Colon (tissue), 2 donors: ENCODE data around the gene ERAP2.
A peak's percentile ranks its signal among the peaks of the same experiment; 100 is the strongest.
"Not testable (repeated sequence)": the region's sequence is repeated elsewhere in the genome, so short reads cannot be mapped to it uniquely, and the experiment has no call there.

ENCODE experiments used
- FAIRE-seq: peaks from 2 replicates; lab custom pipeline; 2012; peaks lifted over from hg19 to GRCh38; lab: Jason Lieb, UNC
- donor health status: control.
- donor health status: control.

The ERAP2 gene

GRCh38 chr5:96876292-96876850 is at the start of gene ERAP2:
Gene ERAP2, plus strand, starts transcription at chr5:96876500. Its CDS starts 3,186 bp downstream, at chr5:96879686.
- no peak for FAIRE-seq

GRCh38 chr5:96829297-96829696 is 47.0 kb upstream of the ERAP2 start:
- no peak for FAIRE-seq

GRCh38 chr5:96834016-96834415 is 42.3 kb upstream of the ERAP2 start:
- no peak for FAIRE-seq

GRCh38 chr5:96835791-96836191 is 40.5 kb upstream of the ERAP2 start:
- no peak for FAIRE-seq

GRCh38 chr5:96836817-96837216 is 39.5 kb upstream of the ERAP2 start:
- peak; percentile 41 for FAIRE-seq

- no peak for FAIRE-seq
Observed at GRCh38 chr5:96837303-96837702, 39.0 kb upstream of the ERAP2 start.

GRCh38 chr5:96838201-96839070 is 37.9 kb upstream of the ERAP2 start:
- peak; percentile 91 for FAIRE-seq

- FAIRE-seq = no peak
Observed at GRCh38 chr5:96839071-96839592, 37.2 kb upstream of the ERAP2 start.

GRCh38 chr5:96841931-96842330 is 34.4 kb upstream of the ERAP2 start:
- not testable (repeated sequence) for FAIRE-seq

GRCh38 chr5:96843140-96843539 is 33.2 kb upstream of the ERAP2 start:
- no peak for FAIRE-seq

- FAIRE-seq = no peak
Observed at GRCh38 chr5:96844481-96844990, 31.8 kb upstream of the ERAP2 start.

- FAIRE-seq = no peak
Observed at GRCh38 chr5:96851312-96852062, 24.8 kb upstream of the ERAP2 start.

- FAIRE-seq = no peak
Observed at GRCh38 chr5:96852759-96853158, 23.5 kb upstream of the ERAP2 start.

- FAIRE-seq = no peak
Observed at GRCh38 chr5:96854067-96854466, 22.2 kb upstream of the ERAP2 start.

GRCh38 chr5:96855031-96855872 is 21.0 kb upstream of the ERAP2 start:
- peak; percentile 79 for FAIRE-seq

- no peak for FAIRE-seq
Observed at GRCh38 chr5:96856371-96856770, 19.9 kb upstream of the ERAP2 start.

GRCh38 chr5:96857454-96857853 is 18.8 kb upstream of the ERAP2 start:
- no peak for FAIRE-seq

GRCh38 chr5:96857924-96858323 is 18.4 kb upstream of the ERAP2 start:
- no peak for FAIRE-seq

- FAIRE-seq = no peak
Observed at GRCh38 chr5:96859375-96859774, 16.9 kb upstream of the ERAP2 start.

- no peak for FAIRE-seq
Observed at GRCh38 chr5:96861076-96861475, 15.2 kb upstream of the ERAP2 start.

- FAIRE-seq = no peak
Observed at GRCh38 chr5:96863114-96863513, 13.2 kb upstream of the ERAP2 start.
